Measurements from ENCODE around the gene FYCO1.

GRCh38 chr3:46027021-46027705 lies 31.5 kb upstream of the FYCO1 start, which contains the start of gene XCR1:
- TF ChIP-seq CTCF (conservative IDR thresholded peaks at IDR 0.05) (no peak), EZH2 (IDR thresholded peaks at IDR 0.05; ENCODE audit: low read depth) (no peak)
